ENCODE results near the gene EAPP. TPM values are rescaled to one million over a fixed set of nuclear protein-coding genes. Genes with fewer than 3 reads are reported as not detected.
"Not testable (repeated sequence)": the region's sequence is repeated elsewhere in the genome, so short reads cannot be mapped to it uniquely, and the experiment has no call there.

The EAPP gene
- total and polyA plus RNA-seq, 2 of the 13 experiments (the other 11 are each of a cell fraction or from before 2014, with no cell fraction given) = 68.7 to 110 TPM

- TF ChIP-seq ZBTB21 (CRISPR knock-in tag; IDR thresholded peaks at IDR 0.05) (peak; percentile 24; the same call in 1 of the 2 replicates), ELF1 (CRISPR knock-in tag; IDR thresholded peaks at IDR 0.05) (peak; percentile 24; the same call in 1 of the 2 replicates), FOXK1 (CRISPR knock-in tag; IDR thresholded peaks at IDR 0.05; ENCODE audit: borderline replicate concordance, low read depth) (peak; percentile 61; the same call in 1 of the 2 replicates), ZNF629 (CRISPR knock-in tag; conservative IDR thresholded peaks at IDR 0.05) (0 out of 2 replicates have a peak, but pooled peaks have one; percentile 14), GATAD2A (CRISPR knock-in tag; IDR thresholded peaks at IDR 0.05) (peak; percentile 68), PRDM10 (CRISPR knock-in tag; IDR thresholded peaks at IDR 0.05; ENCODE audit: low read depth) (0 out of 2 replicates have a peak, but pooled peaks have one; percentile 30), KDM6A (CRISPR knock-in tag; IDR thresholded peaks at IDR 0.05; ENCODE audit: low read depth) (peak; percentile 69), MIER3 (CRISPR knock-in tag; IDR thresholded peaks at IDR 0.05; ENCODE audit: borderline replicate concordance) (peak; percentile 75; the same call in 1 of the 2 replicates), HDAC2 (CRISPR knock-in tag; IDR thresholded peaks at IDR 0.05) (0 out of 2 replicates have a peak, but pooled peaks have one; percentile 44), FOXA3 (CRISPR knock-in tag; IDR thresholded peaks at IDR 0.05) (peak; percentile 66), THAP11 (CRISPR knock-in tag; IDR thresholded peaks at IDR 0.05) (peak; percentile 45; the same call in 1 of the 2 replicates), ZNF644 (CRISPR knock-in tag; IDR thresholded peaks at IDR 0.05; ENCODE audit: low read depth) (0 out of 2 replicates have a peak, but pooled peaks have one; percentile 17), MIXL1 (CRISPR knock-in tag; IDR thresholded peaks at IDR 0.05) (0 out of 2 replicates have a peak, but pooled peaks have one; percentile 23), NCOR1 (IDR thresholded peaks at IDR 0.05; ENCODE audit: borderline replicate concordance, low read length) (0 out of 2 replicates have a peak, but pooled peaks have one; percentile 44), IKZF5 (CRISPR knock-in tag; IDR thresholded peaks at IDR 0.05) (0 out of 2 replicates have a peak, but pooled peaks have one; percentile 38), SAP130 (CRISPR knock-in tag; IDR thresholded peaks at IDR 0.05; ENCODE audit: low read depth) (peak; percentile 82), GATAD1 (CRISPR knock-in tag; IDR thresholded peaks at IDR 0.05) (peak; percentile 39; the same call in 1 of the 2 replicates), FOXA1 (CRISPR knock-in tag; IDR thresholded peaks at IDR 0.05) (peak; percentile 29; the same call in 1 of the 2 replicates), ASH2L (IDR thresholded peaks at IDR 0.05; ENCODE audit: insufficient read length, low read depth, low read length) (peak; percentile 61), CREM (IDR thresholded peaks at IDR 0.05) (peak; percentile 29; the same call in 1 of the 2 replicates), ZNF652 (CRISPR knock-in tag; IDR thresholded peaks at IDR 0.05; ENCODE audit: borderline replicate concordance, low read depth) (peak; percentile 35; the same call in 1 of the 2 replicates), SMAD3 (CRISPR knock-in tag; IDR thresholded peaks at IDR 0.05) (0 out of 2 replicates have a peak, but pooled peaks have one; percentile 64), FOXP1 (CRISPR knock-in tag; IDR thresholded peaks at IDR 0.05) (peak; percentile 43; the same call in 1 of the 2 replicates), KLF16 (CRISPR knock-in tag; IDR thresholded peaks at IDR 0.05) (0 out of 4 replicates have a peak, but pooled peaks of 1 of the 2 experiments have one; percentile 32), SOX13 (CRISPR knock-in tag; conservative IDR thresholded peaks at IDR 0.05 in 1 of 2, IDR thresholded peaks at IDR 0.05 in 1 of 2) (peak in 1 of 2 experiments; percentile 82; a peak in 2 of 4 replicates)
- TF ChIP-seq FOXA1 (IDR thresholded peaks at IDR 0.05); CREM (CRISPR knock-in tag; IDR thresholded peaks at IDR 0.05); FOXP1 (IDR thresholded peaks at IDR 0.05); SOX13 (IDR thresholded peaks at IDR 0.05): not testable (repeated sequence)
Measured at GRCh38 chr14:34562037-34562775, 22.7 kb upstream of the EAPP start (continued).
